Left kidney (tissue), 8 donors: ENCODE data around the gene TMEFF1. TPM values are rescaled to one million over a fixed set of nuclear protein-coding genes. Genes with fewer than 3 reads are reported as not detected.
"Not testable (repeated sequence)": the region's sequence is repeated elsewhere in the genome, so short reads cannot be mapped to it uniquely, and the experiment has no call there.

Source experiments
- DNase-seq: peaks from one replicate; pipeline ENCODE4 v3.0.0-alpha.2; 2013
- long read RNA-seq, 8 donors: transcript quantifications; one replicate each; lab custom pipeline, GENCODE V29; 2026
- polyA plus RNA-seq: library from polyadenylated mRNA; unstranded; fragments of 120-200 nt; gene quantifications from one replicate; pipeline ENCODE4 v1.2.1, GENCODE V29; 2013; ENCODE audit not compliant: insufficient read length

The TMEFF1 gene
- 5.5 TPM for polyA plus RNA-seq
- long read RNA-seq, donor 1, transcript TMEFF1-201 (10 exons, 2,611 nt), result major isoform, 17 of 17 reads
- long read RNA-seq, donor 1, partial matches to known transcripts, result 0 of 17 reads
- long read RNA-seq, donor 1, other reads (novel, unspliced or antisense), result 0 of 17 reads
- long read RNA-seq, donor 2, transcript TMEFF1-201 (10 exons, 2,611 nt), result major isoform, 9 of 9 reads
- long read RNA-seq, donor 2, partial matches to known transcripts, result 0 of 9 reads
- long read RNA-seq, donor 2, other reads (novel, unspliced or antisense), result 0 of 9 reads
- long read RNA-seq, donor 3, transcript TMEFF1-201 (10 exons, 2,611 nt), result major isoform, 5 of 5 reads
- long read RNA-seq, donor 3, partial matches to known transcripts, result 0 of 5 reads
- long read RNA-seq, donor 3, other reads (novel, unspliced or antisense), result 0 of 5 reads
- long read RNA-seq, donor 4, result 0 reads
- long read RNA-seq, donor 5, transcript TMEFF1-201 (10 exons, 2,611 nt), result major isoform, 19 of 27 reads
- long read RNA-seq, donor 5, partial matches to known transcripts, result 8 of 27 reads
- long read RNA-seq, donor 5, other reads (novel, unspliced or antisense), result 0 of 27 reads
- long read RNA-seq, donor 6, transcript TMEFF1-201 (10 exons, 2,611 nt), result major isoform, 15 of 21 reads
- long read RNA-seq, donor 6, partial matches to known transcripts, result 6 of 21 reads
- long read RNA-seq, donor 6, other reads (novel, unspliced or antisense), result 0 of 21 reads
- long read RNA-seq, donor 7, transcript TMEFF1-201 (10 exons, 2,611 nt), result major isoform, 11 of 11 reads
- long read RNA-seq, donor 7, partial matches to known transcripts, result 0 of 11 reads
- long read RNA-seq, donor 7, other reads (novel, unspliced or antisense), result 0 of 11 reads
- long read RNA-seq, donor 8, partial matches to known transcripts, result 0 of 4 reads
- long read RNA-seq, donor 8, other reads (novel, unspliced or antisense), result 0 of 4 reads

- peak; percentile 68 for DNase-seq
These were observed at the start of gene TMEFF1 for GRCh38 chr9:100472788-100473275. TSS of gene TMEFF1 (plus strand) at chr9:100473149. CDS start at chr9:100473545, 396 bp downstream.

GRCh38 chr9:100425758-100426157 is 47.2 kb upstream of the TMEFF1 start:
- no peak for DNase-seq

- no peak for DNase-seq
These were observed 46.8 kb upstream of the TMEFF1 start for GRCh38 chr9:100426189-100426529.

- DNase-seq, result peak; percentile 60
These were observed 46.2 kb upstream of the TMEFF1 start, which contains the start of gene MSANTD3 for GRCh38 chr9:100426530-100427365. TSS of gene MSANTD3 (plus strand) at chr9:100427143. CDS start at chr9:100441939, 14,796 bp downstream.

- DNase-seq, result peak; percentile 45
These were observed 45.3 kb upstream of the TMEFF1 start for GRCh38 chr9:100427366-100428263.

GRCh38 chr9:100428871-100429654 is 43.9 kb upstream of the TMEFF1 start:
- DNase-seq, result no peak

GRCh38 chr9:100430286-100430940 is 42.5 kb upstream of the TMEFF1 start:
- no peak for DNase-seq

GRCh38 chr9:100431886-100432285 is 41.1 kb upstream of the TMEFF1 start:
- DNase-seq, result no peak

- DNase-seq, result no peak
These were observed 40.2 kb upstream of the TMEFF1 start for GRCh38 chr9:100432736-100433135.

- no peak for DNase-seq
These were observed 36.4 kb upstream of the TMEFF1 start for GRCh38 chr9:100436571-100436970.

- peak; percentile 61 for DNase-seq
These were observed 34.8 kb upstream of the TMEFF1 start for GRCh38 chr9:100437860-100438805.

GRCh38 chr9:100440071-100440470 is 32.9 kb upstream of the TMEFF1 start:
- DNase-seq, result no peak

GRCh38 chr9:100440487-100440886 is 32.5 kb upstream of the TMEFF1 start:
- not testable (repeated sequence) for DNase-seq

GRCh38 chr9:100441911-100442361 is 31.0 kb upstream of the TMEFF1 start:
- DNase-seq, result no peak

- no peak for DNase-seq
These were observed 28.9 kb upstream of the TMEFF1 start for GRCh38 chr9:100443781-100444768.

GRCh38 chr9:100445161-100445902 is 27.6 kb upstream of the TMEFF1 start:
- DNase-seq, result no peak
